ENCODE data around the gene AGMAT.
A peak's percentile ranks its signal among the peaks of the same experiment; 100 is the strongest.

Gene AGMAT, protein sequence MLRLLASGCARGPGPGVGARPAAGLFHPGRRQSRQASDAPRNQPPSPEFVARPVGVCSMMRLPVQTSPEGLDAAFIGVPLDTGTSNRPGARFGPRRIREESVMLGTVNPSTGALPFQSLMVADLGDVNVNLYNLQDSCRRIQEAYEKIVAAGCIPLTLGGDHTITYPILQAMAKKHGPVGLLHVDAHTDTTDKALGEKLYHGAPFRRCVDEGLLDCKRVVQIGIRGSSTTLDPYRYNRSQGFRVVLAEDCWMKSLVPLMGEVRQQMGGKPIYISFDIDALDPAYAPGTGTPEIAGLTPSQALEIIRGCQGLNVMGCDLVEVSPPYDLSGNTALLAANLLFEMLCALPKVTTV

DNA sequence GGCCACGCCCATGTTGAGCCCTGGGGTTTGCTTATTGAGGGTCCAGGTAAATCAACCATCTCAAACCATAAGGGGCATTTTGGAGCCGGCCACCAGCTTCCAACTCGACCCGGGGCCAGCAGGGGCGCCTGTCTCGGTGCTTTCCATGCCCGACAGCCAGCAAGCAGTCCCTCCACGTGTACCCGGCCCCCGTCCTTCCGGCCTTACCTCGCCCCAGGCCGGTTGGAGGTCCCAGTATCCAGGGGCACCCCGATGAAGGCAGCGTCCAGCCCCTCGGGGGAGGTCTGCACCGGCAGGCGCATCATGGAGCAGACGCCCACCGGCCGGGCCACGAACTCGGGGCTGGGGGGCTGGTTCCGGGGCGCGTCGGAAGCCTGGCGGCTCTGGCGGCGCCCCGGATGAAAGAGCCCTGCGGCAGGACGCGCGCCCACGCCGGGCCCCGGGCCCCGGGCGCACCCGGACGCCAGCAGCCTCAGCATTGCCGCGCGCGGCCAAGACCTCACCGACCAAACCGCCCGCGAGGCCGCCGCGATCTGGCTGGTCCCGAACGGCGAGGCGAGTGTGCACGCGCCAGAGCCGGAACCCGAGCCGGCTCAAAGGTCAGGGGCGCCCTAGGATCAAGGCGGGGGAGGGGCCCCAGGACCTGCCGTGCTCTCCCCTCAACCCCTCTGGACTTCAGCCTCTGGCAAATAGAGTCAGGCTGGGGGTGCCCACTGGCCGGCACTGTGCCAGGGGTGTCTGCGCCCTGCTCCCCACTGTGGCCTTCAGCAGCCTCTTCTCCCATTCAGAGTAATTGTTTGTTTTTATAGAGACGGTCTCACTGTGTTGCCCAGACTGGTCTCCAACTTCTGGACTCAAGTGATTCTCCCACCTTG lies at the start of gene AGMAT:
Gene AGMAT (minus strand): TSS at position 563 of the 875 bp plus-strand sequence. CDS start 84 bp downstream, at position 479.
- peak in 8 of 42 donors; percentile 7 to 46 (median 21) for DNase-seq
- intact Hi-C loops (cut with DNase I) = no loop called here

DNA sequence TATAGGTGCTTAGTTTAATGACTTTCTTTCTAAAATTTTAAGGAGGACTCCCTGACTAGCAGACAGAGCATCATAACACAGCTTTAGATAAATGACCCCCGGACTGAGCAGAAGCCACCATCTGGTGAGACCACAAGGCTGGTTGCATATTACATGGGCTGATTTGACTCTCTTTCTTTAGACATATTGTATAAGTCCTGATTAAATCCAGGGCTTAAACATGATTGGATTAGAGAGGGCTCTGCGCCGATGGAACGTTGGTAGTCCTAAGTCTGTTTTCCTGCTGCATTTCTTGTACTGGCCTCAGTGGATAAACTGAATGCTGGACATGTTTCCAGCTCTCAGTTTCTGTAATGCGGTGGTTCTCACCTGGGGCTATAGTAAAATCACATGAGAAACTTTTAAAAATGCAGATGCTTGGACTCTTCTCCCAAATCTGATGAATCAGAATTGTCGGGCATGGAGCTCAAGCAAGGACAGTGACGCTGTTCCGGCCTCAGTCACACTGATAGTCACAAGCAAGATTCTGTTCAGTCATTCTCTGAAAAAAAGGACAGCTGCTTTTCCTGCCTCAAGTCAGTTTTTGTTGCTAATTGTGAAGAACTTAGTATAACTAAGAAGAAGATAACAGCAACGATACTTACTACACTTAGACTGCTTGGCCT lies 49.0 kb upstream of the AGMAT start:
- DNase-seq = peak in 1 of 42 donors; percentile 2
- intact Hi-C loops (cut with DNase I) = no loop called here

DNA sequence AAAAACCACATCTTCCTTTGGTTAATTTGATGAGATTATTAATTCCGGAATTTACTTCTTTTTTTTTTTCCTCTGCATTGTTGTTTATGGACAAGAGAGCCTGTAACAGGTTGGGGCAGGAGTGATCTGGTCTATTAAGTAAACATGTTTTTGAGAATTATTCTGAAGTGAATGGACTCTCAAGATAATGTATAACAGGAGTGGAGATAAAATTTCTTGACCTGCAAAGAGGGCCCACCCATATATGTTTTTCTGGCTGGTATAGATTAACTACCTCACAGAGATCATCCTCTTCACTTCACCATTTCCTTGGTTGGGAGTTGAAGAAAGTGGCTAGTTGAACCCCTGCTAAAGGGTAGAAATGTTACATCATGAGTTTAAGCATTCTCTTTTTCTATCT lies 43.2 kb upstream of the AGMAT start:
- no peak for DNase-seq
- intact Hi-C loops (cut with DNase I) = no loop called here

DNA sequence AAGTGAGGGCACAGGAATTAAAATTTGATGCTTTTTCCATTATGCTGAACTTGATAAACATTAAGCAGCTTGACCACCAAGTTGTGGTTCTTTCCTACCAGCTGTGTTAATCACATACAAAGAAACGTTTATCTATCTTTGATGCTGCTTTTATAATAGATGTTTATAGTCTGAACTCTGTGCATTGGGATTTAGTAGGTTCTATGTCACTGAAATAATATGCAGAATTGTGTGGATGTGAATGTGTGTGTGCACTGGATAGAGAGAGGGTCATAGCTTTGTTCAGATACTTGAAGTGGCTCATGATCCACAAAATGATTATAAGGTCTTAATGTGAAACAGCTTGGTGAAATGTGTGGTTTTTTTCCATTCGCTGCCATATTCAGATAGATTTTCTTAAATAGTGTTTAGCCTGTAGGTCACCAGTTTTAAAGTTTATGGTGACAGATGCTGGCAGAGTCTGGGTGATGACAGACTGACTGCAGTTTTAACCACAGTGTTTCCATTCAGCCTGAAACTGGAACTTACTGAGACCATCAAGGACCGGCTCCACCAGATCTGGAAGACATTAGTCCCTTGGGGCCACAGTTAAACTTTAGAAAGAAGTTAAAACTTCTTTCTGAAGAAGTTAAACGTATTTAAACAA lies 42.6 kb upstream of the AGMAT start:
- no peak for DNase-seq
- intact Hi-C loops (cut with DNase I) = no loop called here

DNA sequence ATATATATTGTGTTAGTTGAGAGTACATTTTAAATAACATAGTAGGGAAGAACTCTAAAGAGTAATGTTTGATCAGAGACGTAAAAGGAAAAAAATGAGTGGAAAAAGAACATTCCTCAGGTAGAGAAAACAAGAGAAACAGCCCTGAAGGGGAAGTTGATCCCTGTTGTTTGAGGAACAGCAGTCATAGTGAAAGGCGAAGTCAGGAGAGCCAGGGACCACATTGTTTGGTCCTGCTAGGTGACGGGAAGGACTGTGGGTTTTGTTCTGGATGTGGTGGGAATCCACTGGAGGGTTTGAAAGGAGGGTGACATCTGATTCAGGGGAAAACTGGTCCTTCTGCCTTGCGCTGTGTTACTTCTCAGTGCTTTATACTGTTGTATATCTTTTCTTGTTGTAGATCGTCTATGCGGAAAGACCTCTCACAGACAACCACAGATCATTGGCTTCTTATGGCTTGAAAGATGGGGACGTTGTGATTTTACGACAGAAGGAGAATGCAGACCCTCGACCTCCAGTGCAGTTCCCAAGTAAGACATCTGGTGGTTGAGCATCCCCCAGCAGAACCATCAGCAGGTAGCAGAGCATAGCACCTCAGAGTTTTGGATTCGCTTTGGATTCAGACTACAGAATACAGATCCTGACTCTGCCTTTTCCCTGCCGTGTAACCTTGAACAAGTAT lies 41.6 kb upstream of the AGMAT start:
- peak in 4 of 42 donors; percentile 9 to 20 (median 12) for DNase-seq
- intact Hi-C loops (cut with DNase I) = no loop called here

DNA sequence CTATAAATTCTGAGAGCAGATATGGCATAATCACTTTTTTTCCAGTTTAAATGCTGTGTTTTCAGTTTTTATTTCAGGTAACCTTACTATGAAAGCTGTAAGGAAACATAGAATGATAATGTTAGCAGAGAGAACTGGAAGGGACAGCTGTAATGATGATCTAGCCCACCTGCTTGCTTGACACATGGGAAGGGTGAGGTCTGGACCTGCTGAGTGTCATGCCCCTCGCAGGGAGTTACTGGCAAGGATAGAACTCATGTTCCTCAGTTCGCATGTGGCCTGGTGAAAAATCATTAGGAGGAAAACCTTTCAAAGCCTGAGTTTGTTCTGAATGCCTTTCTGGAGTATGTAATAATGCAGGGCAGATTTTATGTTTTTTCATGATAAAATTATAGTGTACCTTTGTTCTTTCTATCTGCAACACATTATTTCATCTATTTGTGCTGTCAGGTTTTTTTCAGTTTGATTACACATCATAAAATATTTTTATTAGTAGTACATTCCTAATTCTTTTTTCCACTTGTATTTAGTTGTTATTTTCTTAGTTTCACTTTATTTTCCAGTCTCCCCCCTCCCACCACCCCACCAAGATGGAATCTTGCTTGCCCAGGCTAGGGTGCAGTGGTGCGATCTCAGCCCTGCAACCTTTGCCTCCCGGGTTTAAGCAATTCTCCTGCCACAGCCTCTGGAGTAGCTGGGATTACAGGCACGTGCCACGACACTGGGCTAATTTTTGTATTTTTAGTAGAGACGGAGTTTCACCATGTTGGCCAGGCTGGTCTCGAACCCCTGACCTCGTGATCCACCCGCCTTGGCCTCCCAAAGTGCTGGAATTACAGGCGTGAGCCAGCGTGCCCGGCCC lies 40.4 kb upstream of the AGMAT start:
- intact Hi-C loops (cut with DNase I) = no loop called here
- no peak for DNase-seq

DNA sequence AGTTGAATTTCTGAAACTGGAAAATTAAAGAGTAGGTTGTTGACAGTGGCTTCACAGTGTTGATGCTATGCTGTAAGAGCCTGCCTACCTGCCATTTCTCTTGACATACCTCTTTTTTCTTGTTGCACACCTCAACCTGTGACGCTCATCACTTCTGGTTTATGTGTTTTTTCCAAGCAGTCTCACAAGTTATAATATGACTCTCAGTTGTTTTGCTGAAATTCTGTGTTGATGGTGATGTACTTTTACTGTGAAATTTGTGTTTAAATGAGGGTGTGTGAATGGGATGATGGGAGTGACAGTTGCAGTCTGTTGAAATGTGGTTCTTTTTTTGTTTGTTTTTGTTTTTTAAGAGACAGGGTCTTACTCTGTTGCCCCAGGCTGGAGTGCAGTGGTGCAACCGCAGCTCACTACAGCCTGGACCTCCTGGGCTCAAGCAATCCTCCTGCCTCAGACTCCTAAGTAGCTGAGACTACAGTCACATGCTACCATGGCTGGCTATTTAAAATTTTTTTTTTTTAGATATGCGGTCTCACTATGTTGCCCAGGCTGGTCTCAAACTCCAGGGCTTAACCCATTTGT lies 39.4 kb upstream of the AGMAT start:
- intact Hi-C loops (cut with DNase I) = no loop called here
- DNase-seq = no peak

DNA sequence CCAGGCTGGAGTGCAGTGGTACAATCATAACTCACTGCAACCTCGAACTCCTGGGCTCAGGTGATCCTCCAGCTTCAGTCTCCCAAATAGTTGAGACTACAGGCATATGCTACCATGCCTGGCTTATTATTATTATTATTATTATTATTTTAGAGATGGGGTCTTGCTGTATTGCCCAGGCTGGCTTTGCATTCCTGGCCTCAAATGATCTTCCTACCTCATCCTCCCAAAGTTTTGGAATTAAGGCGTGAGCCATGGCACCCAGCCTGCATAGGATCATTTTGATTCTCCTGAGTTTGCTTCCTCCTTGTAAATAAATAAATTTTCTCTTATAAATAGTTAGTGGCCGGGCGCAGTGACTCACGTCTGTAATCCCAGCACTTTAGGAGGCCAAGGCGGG lies 38.6 kb upstream of the AGMAT start:
- intact Hi-C loops (cut with DNase I) = no loop called here
- no peak for DNase-seq

DNA sequence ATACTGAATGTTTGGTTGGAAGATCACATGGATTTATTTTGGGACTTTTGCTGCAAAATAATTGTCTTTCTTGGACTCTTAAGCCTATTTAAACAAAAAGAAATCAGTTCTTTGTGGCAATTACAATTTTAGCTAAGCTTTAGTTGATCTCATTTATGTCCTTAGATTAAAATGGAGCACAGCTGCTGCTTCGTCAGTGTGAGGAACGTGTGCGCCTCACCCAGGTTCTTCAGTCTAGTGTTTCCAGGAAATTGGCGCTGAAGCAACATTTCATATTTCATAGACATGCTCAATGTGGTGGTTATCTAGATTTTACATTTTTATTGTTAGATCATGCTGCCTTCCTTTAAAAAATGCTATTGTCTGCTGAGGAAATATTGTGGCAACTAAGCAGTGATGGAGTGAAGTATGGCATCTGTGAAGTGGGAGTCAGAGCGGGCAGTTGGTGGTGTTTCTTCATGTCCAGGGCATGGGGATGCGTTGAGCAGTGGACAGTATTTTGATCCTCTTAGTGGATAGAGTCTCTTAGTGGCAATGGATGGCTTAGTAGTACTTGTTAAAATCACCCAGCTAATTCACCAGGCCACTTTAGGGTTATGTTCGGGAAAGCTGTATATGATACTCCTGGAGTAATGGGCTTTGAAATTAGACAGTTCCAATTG lies 38.0 kb upstream of the AGMAT start:
- DNase-seq = no peak
- intact Hi-C loops (cut with DNase I) = no loop called here

DNA sequence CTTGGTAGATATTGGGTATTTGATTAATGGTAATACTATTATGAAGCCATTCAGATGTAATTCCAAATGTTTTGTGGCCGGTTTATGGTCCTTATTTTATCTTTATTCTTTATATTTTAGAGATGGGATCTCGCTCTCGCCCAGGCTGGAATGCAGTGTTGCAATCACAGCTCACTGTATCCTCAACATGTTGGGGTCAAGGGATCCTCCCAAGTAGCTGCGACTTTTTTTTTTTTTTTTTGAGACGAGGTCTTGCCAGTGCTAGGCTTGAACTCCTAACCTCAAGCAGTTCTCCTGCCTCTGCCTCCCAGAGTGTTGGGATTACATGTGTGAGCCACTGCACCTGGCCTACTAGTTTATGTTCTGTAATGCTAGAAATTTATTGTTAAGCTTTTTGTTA lies 37.1 kb upstream of the AGMAT start:
- no peak for DNase-seq
- intact Hi-C loops (cut with DNase I) = no loop called here

DNA sequence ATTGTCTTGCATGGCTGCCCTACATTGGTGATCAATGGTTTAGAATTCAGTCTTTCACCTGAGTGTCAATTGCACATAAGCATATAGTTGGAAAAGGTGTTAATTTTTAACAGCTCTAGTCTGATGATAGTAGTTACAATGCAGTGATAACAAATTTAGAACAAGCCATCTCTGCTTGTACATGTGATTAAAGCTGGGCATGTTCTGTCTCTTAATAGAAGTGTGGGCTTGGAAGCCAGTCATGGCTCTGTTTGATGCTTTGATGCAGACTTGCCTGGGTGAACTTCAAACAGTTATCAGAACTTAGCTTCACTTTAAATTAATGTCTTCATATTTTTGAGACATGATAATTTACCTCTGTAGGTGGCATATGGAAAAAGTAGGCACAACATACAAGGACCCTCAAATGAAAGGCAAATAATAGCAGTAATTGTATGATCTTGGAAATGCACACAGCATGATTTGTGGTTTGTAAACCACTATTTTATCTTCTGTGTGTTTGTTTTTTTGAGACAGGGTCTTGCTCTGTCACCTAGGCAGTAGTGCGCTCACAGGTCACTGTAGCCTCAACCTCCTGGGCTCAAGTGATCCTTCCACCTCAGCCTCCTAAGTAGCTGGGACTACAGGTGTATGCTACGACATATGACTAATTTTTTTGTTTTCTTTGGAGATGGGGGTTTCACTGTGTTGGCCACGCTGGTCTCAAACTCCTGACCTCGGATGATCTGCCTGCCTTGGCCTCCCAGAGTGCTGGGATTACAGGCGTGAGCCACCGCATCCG lies 36.2 kb upstream of the AGMAT start:
- intact Hi-C loops (cut with DNase I) = no loop called here
- DNase-seq = peak in 4 of 42 donors; percentile 13 to 48 (median 24)

DNA sequence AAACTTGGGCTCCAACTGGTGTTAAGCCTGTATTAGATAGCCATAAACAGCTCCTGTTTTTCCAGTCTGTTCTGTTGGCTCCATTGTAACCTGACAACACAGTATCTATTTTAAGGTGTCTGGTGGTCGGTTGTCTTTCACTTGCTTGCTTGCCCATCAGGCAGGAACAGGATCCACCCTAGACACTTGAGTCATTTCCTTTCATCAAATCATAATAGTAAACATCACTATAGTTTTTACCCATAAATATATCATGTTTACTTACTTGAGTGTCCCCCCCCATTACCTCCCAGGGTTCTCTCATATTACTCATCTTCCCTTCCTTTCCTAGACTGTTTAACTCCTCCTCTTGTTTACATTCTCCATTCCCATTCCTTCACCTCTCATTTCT lies 35.3 kb upstream of the AGMAT start:
- intact Hi-C loops (cut with DNase I) = no loop called here
- no peak for DNase-seq

DNA sequence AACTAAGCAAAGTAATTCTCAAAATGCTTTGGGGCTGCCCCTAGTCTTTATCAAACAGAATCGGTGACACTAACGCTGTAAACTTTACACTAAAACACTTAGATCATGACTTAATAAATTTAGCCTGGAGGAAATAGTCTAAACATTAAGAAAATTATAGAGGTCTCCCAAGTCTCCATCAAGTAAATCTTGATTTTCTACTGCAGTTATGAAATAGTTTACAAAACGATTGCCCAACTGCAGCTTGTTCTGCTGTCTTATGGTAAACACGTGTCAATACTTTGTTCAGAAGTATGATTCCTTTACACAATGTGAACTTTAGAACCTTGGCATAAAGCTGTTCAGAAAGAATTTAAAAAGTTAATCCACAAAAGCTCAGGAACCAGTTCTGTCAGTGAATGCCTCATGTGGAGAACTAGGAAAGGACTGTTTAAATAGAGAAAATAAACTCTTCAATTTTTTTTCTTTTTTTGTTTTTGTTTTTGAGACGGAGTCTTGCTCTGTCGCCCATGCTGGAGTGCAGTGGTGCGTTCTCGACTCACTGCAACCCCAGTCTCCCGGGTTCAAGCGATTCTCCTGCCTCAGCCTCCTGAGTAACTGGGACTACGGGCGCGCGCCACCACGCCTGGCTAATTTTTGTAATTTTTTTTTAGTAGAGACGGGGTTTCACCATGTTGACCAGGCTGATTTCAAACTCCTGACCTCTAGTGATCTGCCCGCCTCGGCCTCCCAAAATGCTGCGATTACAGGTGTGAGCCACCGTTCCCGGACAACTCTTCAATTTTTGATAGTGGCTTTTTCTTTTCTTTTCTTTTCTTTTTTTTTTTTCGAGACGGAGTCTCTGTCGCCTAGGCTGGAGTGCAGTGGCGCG lies 34.0 kb upstream of the AGMAT start:
- intact Hi-C loops (cut with DNase I) = no loop called here

DNA sequence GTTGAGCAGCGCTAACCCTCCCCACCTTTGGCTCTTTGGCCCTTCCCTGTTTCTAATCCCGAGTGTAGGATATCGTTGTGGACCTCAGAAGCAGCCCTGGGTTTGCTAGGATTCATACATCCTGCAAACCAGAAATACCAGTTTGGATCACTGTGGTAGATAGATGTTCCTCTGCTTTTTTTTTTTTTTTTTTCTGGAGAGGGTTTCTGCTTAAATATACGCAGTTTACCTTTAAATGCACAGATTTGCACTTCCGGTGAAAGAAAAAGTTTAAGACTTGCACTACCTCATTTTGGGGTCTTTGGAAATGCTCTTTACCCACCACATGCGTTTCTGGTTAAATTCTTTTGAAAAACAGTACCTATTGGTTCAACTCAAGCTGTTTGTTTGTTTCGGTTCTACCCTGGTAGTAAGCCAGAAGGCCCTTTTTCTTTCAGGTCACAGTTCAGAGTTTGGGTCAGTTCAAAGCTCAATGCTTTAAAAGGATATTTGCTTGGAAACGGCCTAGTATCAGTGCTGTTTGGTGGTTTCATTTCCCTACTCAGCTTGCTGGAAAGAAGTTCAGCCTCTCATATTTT lies 33.3 kb upstream of the AGMAT start:
- no peak for DNase-seq
- intact Hi-C loops (cut with DNase I) = no loop called here

More for the DNA sequence above, 34.0 kb upstream of the AGMAT start:
- DNase-seq = no peak
